Hematopoietic multipotent progenitor cell treated with erythropoietin and hydrocortisone succinate and interleukin-3 and kit ligand, for 4 days (in vitro differentiated cells): ENCODE data around the gene ZNF83.

Experiments
- DNase-seq: peaks from one replicate; pipeline ENCODE4 v3.0.0-alpha.2; 2015

The ZNF83 gene

DNA sequence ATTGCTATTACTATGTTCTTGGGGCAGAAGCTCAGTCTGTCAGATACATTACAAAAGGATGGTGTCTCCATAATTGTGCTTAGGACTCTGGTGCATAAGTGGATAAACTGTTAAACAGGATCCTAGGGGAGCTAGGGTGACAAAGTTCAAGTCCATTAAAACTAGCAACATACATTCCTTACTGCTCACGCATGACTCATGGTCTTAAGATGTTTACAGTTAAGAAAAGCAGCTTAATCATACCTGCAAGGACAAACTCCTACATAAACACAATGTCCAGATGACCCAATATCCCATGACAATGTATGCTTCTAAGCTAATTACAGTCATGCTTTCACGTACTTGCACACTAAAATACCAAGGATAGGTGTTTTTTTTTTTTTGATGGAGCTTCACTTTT is 71.6 kb downstream of the ZNF83 start:
- DNase-seq, result no peak

DNA sequence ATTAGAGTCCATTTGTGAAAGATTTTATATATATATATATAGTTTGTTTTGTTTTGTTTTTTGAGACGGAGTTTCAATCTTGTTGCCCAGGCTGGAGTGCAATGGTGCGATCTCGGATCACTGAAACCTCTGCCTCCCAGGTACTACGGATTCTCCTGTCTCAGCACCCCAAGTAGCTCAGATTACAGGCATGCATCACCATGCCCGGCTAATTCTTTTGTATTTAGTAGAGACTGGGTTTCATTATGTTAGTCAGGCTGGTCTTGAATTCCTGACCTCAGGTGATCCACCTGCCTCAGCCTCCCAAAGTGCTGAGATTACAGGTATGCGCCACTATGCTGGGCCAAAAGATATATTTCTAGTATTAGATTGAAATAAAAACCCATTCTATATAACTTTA is 72.0 kb downstream of the ZNF83 start:
- no peak for DNase-seq
